Natural killer cell (primary cell): ENCODE results near the gene STOML1. TPM values are rescaled to one million over a fixed set of nuclear protein-coding genes. Genes with fewer than 3 reads are reported as not detected.

Experiments used
- ATAC-seq, 3 donors: fragments of 150-1000 bp in 2 of 3; fragments of 200-7000 bp in 1 of 3; cut with Tn5 transposase; 1 replicate in 1 of 3; 2 replicates in 2 of 3; pipeline ENCODE4 v1.10.0; 2021; ENCODE audit warnings: mild to moderate bottlenecking in 2 of 3, moderate library complexity in 2 of 3
- DNase-seq, 2 donors: peaks; one replicate each; pipeline versions ENCODE4 v3.0.0 to v3.0.0-alpha.2; 2013 to 2021; ENCODE audit warnings: mixed read lengths in 1 of 2
- H3K27ac ChIP-seq: one replicate; pipeline ENCODE4 v1.5.1; 2013; ENCODE audit warnings: mild to moderate bottlenecking, low read length
- H3K27me3 ChIP-seq: one replicate; pipeline ENCODE4 v1.6.1; 2013; ENCODE audit warnings: low read length; ENCODE audit not compliant: control insufficient read depth, insufficient read depth
- H3K36me3 ChIP-seq: one replicate; pipeline ENCODE4 v1.6.1; 2013; ENCODE audit warnings: low read length; ENCODE audit not compliant: control insufficient read depth, insufficient read depth
- H3K4me1 ChIP-seq: one replicate; pipeline ENCODE4 v1.6.1; 2013; ENCODE audit warnings: low read length; ENCODE audit not compliant: control insufficient read depth, insufficient read depth
- H3K4me3 ChIP-seq: one replicate; pipeline ENCODE4 v1.5.1; 2013; ENCODE audit warnings: low read length
- H3K9me3 ChIP-seq: one replicate; pipeline ENCODE4 v1.6.1; 2013; ENCODE audit warnings: low read length; ENCODE audit not compliant: control insufficient read depth, insufficient read depth
- H3K27ac Mint-ChIP-seq, 2 donors: one replicate each; pipeline ENCODE4 v1.8.0; 2022; ENCODE audit warnings: mild to moderate bottlenecking in 2 of 2, mixed read lengths in 2 of 2, moderate library complexity in 1 of 2
- H3K27me3 Mint-ChIP-seq, 2 donors: one replicate each; pipeline ENCODE4 v1.8.0; 2022; ENCODE audit warnings: low read depth in 2 of 2, mixed read lengths in 2 of 2
- H3K36me3 Mint-ChIP-seq: one replicate; pipeline ENCODE4 v1.8.0; 2022; ENCODE audit warnings: mixed read lengths
- H3K4me1 Mint-ChIP-seq, 2 donors: one replicate each; pipeline ENCODE4 v1.8.0; 2022; ENCODE audit warnings: mixed read lengths in 2 of 2
- H3K4me3 Mint-ChIP-seq: one replicate; pipeline ENCODE4 v1.8.0; 2022; ENCODE audit warnings: mild to moderate bottlenecking, moderate library complexity, mixed read lengths
- H3K9me3 Mint-ChIP-seq, 2 donors: one replicate each; pipeline ENCODE4 v1.8.0; 2022; ENCODE audit warnings: mixed read lengths in 2 of 2
- CTCF ChIP-seq: fragments of 200-600 bp; IDR thresholded peaks from one replicate; pipeline ENCODE4 v1.8.0; 2022; ENCODE audit warnings: antibody characterized with exemption
- WGBS: methylation state at CpG from one replicate; pipeline ENCODE4 v1.1.7; 2013; ENCODE audit warnings: missing lambda C conversion rate; ENCODE audit not compliant: insufficient coverage; 5-methylcytosine and 5-hydroxymethylcytosine counted together
- intact Hi-C: fragments of 100-400 bp; cut with micrococcal nuclease; formaldehyde crosslinking; loops from one replicate; pipeline ENCODE4 v1.14.2; 2022
- total RNA-seq, 4 donors: library from RNA; stranded (reverse); fragments of 120-200 nt in 1 of 4; gene quantifications; one replicate each; pipeline versions ENCODE4 v1.2.3 to v1.2.4, GENCODE V29; 2013 to 2022

The STOML1 gene
- total RNA-seq, 3 donors from 2014 or later (not counting 1 experiment from before 2014, with no cell fraction given), result 5.6 to 8.2 (median 7.0) TPM

DNA sequence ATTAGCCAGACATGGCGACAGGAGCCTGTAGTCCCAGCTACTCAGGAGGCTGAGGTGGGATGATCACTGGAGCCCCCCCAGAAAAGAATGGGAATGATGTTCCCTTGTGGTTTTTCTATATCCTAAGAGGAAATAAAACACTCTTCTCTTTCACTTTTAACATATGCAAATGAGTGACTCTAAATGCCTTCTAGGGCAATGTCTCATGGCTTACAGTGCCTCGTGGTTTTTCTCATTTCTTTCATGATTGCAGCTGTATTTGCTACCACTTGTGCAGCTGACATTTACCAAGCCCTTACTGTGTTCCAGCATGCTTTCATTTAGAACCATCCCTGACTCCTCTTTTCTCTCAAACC, 26.4 kb downstream of the STOML1 start:
- H3K27me3 Mint-ChIP-seq, result peaks cover 3 to 7% of the 10 kb centered on the region in 2 donors
- no peaks in the 10 kb centered on the region for H3K36me3 Mint-ChIP-seq
- H3K36me3 ChIP-seq, result no peaks in the 10 kb centered on the region
- H3K27ac ChIP-seq, result no peak overlapping the region
- no peak overlapping the region for H3K4me3 Mint-ChIP-seq
- no peak overlapping the region for H3K4me3 ChIP-seq
- ATAC-seq, result no peak
- no peak for TF ChIP-seq CTCF
- intact Hi-C loops, result loop anchor here (10.0 kb wide), 1 partner anchor 91 kb away; the partner anchor contains the start of gene TBC1D21
- WGBS, result 0% methylated on average over 1 of the region's 2 CpGs
- no peak overlapping the region for H3K27ac Mint-ChIP-seq
- H3K4me1 Mint-ChIP-seq, result peaks cover 19 to 25% of the 10 kb centered on the region in 2 donors
- H3K27me3 ChIP-seq, result no peaks in the 10 kb centered on the region
- no peaks in the 10 kb centered on the region for H3K9me3 Mint-ChIP-seq
- H3K4me1 ChIP-seq, result peaks cover 17% of the 10 kb centered on the region
- H3K9me3 ChIP-seq, result no peaks in the 10 kb centered on the region
- DNase-seq, result peak in 1 of 2 donors; percentile 67

GRCh38 chr15:73965094-73965757, 26.9 kb downstream of the STOML1 start:
- Mint-ChIP-seq H3K4me3 (peak overlapping the region; percentile 45), H3K4me1 (peaks cover 19 to 25% of the 10 kb centered on the region in 2 donors), H3K27ac (no peak overlapping the region), H3K9me3 (no peaks in the 10 kb centered on the region), H3K27me3 (peaks cover 3 to 7% of the 10 kb centered on the region in 2 donors), H3K36me3 (no peaks in the 10 kb centered on the region)
- H3K4me3 ChIP-seq, result no peak overlapping the region
- H3K4me1 ChIP-seq, result peaks cover 17% of the 10 kb centered on the region
- no peaks in the 10 kb centered on the region for H3K27me3 ChIP-seq
- H3K27ac ChIP-seq, result no peak overlapping the region
- H3K9me3 ChIP-seq, result no peaks in the 10 kb centered on the region
- DNase-seq, result peak in 1 of 2 donors; percentile 50
- no peaks in the 10 kb centered on the region for H3K36me3 ChIP-seq
- peak in 2 of 3 donors; percentile 33 to 37 for ATAC-seq
- no peak for TF ChIP-seq CTCF
- 20% methylated on average over 13 of the region's 13 CpGs for WGBS
- intact Hi-C loops, result loop anchor here (10.0 kb wide), 1 partner anchor 90 kb away; the partner anchor contains the start of gene TBC1D21

GRCh38 chr15:73964736-73965093, 27.4 kb downstream of the STOML1 start:
- Histone ChIP-seq H3K4me3 (no peak overlapping the region), H3K4me1 (peaks cover 20% of the 10 kb centered on the region), H3K9me3 (no peaks in the 10 kb centered on the region), H3K27ac (no peak overlapping the region), H3K27me3 (no peaks in the 10 kb centered on the region), H3K36me3 (no peaks in the 10 kb centered on the region)
- ATAC-seq (peak; percentile 95 to 98 (median 97)), DNase-seq (peak; percentile 81 to 93)
- no peaks in the 10 kb centered on the region for H3K36me3 Mint-ChIP-seq
- peak; percentile 93 for TF ChIP-seq CTCF
- peaks cover 20 to 27% of the 10 kb centered on the region in 2 donors for H3K4me1 Mint-ChIP-seq
- intact Hi-C loops, result loop anchor here (1.0 to 10.0 kb wide), 2 partner anchors 13 to 90 kb away; partner anchors contain the start of gene TBC1D21
- WGBS, result 4% methylated on average over 11 of the region's 11 CpGs
- peaks cover 3 to 7% of the 10 kb centered on the region in 2 donors for H3K27me3 Mint-ChIP-seq
- peak overlapping the region; percentile 8 for H3K4me3 Mint-ChIP-seq
- H3K27ac Mint-ChIP-seq, result no peak overlapping the region
- H3K9me3 Mint-ChIP-seq, result no peaks in the 10 kb centered on the region
